HL-60/S4 (cell line): ENCODE results near the gene NTSR1.

Source experiments
- in situ Hi-C: fragments of 300-500 bp; cut with MboI; formaldehyde crosslinking; loops from 2 replicates; pipeline ENCODE4 v1.14.3; 2022; ENCODE audit warnings: low sequenced_read_pairs

NTSR1 gene

DNA sequence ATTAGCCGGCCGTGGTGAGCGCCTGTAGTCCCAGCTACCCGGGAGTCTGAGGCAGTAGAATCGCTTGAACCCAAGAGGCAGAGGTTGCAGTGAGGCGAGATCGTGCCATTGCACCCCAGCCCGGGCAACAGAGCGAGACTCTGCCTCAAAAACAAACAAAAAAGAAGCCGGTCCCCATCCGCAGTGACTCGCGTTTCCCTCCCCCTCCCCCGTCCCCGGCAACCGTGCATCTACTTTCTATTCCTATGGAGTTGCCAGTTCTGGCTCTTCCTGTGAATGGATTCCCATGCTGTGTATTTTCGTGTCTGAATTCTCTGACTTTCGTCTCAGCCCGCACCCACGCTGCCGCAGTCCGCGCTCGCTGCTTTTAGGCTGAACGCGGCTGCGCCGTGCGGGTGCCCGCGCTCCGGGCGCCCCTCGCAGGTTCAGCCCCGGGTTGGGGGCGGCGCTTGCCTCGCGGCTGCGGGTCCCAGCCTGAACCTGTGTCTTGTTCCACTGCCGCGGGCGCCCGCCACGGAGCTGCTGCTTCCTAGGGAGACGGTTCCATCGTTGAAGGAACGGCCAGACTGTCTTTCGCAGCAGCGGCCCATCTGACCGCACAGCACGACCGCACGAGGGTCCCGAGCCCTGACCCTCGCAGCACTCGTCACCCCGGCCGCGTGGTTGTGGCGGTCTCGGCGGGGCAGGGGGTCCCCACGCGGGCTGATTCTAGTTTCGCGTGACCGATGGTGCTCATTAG, 86.6 kb downstream of the NTSR1 start:
- in situ Hi-C loops: loop anchor here (10.0 to 25.0 kb wide), 3 partner anchors 308 to 490 kb away; partner anchors contain the start of genes ADRM1, CABLES2 and GATA5

DNA sequence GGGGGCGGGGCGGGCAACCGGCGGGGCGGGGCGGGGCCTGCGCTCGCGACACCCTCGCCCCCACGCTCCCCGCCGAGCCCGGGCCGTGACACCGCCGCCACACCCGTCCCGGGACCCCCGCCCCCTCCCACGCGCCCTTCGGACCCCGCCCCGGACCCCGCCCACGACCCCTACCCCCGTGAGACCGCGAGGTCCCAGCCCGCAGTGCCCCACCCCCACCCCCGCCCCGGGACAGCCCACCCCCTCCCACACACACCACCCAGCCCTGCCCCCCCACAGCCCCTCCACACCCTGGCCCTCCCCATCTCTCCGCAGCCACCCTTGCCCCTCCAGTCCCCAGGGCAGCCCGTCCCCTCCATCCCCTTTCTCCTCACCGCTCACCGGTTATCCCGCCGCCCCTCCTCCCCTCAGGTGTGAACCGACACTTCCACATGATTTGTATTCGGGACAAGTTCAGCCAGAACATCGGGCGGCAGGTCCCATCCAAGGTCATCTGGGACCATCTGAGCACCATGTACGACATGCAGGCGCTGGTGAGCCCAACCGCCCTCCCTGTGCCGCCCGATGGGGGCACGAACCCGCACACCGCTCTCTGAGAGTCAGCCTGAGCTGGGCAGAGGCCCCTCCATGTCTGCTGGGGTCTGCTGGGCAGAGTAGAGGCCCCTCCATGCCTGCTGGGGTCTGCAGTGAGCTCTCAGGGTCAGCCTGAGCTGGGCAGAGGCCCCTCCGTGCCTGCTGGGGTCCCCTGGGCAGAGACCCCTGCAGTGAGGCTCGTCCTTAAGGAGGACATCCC, 88.3 kb downstream of the NTSR1 start:
- in situ Hi-C loops: loop anchor here (10.0 to 25.0 kb wide), 3 partner anchors 310 to 492 kb away; partner anchors contain the start of genes ADRM1, CABLES2 and GATA5

DNA sequence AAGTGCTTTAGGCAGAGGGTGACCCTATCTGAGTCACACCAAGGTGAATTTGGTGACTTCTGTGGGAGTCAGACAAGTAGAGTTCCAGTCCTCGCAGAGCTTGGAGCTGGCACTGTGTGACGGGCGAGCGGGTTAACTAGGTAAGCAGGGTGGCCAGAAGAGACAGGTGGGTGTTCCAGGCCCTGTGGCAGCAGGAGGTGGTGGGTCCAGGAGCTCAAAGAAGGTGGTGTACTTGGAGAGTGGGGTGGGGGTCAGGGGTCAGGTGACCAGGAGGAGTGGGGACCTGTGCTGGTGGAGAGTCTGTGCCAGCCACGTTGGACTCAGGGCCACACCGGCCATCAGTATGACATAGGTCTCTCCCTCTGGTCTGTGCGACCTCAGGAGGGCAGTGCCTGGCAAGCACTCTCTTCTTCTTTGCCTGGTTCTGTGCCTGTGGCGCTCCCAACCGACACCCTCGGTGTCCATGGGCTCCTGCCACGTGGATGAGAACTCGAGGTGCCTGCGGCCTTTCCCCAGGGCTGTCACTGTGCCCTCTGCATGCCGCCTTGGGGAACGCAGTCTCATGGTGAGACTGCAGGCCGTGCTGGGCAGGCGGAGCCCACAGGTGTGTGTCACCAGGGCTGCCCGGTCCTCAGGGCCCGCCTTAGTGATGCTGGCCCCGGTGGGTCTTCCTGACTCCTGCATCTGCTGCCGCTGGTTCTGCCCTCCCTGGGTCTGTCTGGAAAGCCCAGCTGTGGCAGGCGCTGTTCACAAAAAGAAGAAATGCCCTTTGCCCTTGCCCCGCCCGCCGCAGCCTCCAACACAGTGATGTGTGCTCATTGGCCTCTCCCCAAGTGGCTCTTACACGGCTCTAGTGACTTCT, 89.3 kb downstream of the NTSR1 start:
- in situ Hi-C loops: loop anchor here (10.0 to 25.0 kb wide), 3 partner anchors 311 to 493 kb away; partner anchors contain the start of genes ADRM1, CABLES2 and GATA5

DNA sequence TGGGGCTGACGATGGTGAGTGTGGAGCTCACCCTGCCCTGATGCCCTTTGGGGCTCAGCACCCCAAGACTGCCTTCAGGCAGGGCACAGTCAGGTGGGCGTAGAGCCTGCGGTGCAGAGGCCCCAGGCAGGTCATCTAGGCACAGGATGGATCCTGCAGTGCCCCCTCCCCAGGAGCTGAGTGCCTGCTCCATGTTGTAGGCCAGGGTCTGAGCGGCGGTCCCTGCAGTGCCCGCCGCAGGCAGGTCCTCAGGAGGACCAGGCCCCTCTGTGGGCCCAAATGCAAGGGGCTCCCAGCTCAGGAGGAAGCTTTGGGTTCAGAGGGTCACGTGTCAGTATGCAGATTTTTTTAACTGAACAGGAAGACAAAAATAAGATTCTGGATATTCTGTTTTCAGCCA, 90.4 kb downstream of the NTSR1 start:
- in situ Hi-C loops: loop anchor here (10.0 to 25.0 kb wide), 3 partner anchors 312 to 494 kb away; partner anchors contain the start of genes ADRM1, CABLES2 and GATA5

DNA sequence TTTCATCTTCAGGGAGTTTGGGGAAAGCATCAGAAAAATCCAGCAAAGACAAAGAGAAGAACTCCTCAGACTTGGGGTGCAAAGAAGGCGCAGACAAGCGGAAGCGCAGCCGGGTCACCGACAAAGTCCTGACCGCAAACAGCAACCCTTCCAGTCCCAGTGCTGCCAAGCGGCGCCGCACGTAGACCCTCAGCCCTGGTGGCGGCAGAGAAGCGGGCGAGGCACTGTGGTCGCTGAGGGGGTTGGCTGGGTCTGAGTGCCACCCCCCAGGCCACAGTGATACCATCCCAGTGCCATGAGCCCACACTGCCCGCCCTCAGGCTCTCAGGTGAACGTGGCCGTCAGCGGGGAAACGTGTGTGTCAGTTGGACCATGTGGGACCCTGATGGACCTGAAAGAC, 90.8 kb downstream of the NTSR1 start:
- in situ Hi-C loops: loop anchor here (10.0 to 25.0 kb wide), 3 partner anchors 312 to 495 kb away; partner anchors contain the start of genes ADRM1, CABLES2 and GATA5

DNA sequence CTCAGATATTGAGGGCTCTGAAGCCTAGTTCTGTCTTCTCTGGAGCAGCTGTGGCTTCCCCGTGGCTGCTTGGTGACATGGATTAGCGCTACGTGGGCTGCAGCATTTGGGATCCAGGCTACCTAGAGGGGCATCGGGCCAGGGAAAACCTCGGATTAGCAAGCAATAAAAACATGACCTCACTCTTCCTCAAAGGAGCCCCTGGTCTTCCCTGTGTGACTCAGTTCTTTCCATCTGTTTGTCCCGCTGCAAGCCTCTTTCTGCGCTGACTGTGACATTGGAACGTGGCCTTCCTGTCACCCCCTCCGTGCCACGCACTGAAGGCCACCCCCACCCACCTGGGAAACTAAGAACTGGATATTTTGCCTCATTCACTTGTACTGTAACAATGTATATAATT, 91.2 kb downstream of the NTSR1 start:
- in situ Hi-C loops: loop anchor here (10.0 to 25.0 kb wide), 3 partner anchors 313 to 495 kb away; partner anchors contain the start of genes ADRM1, CABLES2 and GATA5

DNA sequence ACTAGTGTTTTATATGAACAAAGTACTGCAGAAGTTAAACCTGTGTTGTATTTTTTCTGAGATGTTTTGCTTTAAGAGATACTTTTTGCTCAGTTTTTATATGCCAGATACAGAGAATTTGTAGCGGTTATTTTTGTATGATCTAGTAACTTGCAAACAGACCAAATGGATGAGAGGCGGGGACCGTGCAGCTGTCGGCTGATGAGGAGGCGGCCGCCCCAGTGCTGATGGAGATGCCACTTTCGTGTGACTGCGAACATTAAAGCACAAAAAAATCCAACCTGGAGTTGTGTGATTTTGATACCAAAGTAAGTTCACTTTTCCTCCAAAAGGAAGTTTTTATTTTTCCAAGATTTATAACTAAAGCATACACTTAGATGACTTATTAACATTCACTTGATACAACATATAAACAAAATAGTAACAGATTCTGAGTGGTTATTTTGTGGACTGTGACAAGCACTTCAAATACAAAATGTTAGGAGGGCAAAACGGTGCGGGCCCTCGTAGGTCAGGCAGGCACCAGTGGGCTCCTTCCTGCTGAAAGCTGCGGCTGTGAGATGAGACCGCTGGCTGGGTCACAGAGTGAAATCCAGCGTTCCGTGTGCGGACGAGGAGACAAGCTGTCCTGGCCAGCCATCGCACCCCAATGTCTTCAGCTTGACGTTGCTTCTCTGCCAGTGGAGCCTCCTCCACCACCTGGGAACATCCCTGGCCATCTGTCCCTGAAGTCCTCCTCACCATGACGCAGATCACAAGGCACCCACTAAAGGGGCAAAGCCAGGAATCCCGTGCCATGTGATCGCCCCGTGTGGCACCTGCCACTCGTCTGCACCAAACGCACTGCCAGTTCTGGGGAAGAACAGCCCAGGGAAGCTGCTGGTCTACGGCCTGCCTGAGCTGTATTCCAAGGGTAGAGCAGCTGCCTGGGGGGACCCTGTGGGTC, 92.0 kb downstream of the NTSR1 start:
- in situ Hi-C loops: no loop called here

DNA sequence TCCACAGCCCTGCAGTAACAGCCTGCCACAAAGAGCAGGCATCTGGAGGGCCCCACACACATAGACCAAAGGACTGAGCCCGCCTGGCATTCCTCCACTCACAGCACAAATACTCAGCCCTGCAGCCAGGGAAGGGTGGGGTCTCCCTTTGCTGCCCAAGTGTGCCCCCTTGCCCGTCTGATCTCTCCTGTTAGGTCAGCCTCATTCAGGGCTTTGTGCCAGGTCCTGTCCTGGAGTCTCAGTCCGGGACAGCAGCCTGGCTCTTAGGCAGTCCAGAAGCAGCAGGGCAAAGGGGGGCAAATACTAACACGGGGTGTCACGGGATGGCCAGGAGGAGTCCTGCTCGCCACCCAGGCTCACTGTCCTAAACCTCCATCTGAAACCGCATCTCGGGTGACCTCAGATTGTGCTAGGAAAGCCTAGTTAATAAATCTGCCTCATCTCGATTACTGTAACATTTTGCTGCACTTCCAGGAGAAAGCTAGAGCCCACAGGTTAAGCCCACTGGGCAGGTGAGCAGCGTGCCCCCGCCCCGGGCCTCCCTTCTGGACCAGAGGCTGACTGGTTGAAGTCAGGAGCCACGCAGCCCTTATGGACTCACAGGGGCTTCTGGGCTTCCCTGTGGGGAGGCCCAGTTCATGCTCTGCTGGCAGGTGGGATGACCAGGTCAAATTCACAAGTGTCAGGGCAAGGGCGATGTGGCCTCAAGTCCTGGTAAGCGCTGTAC, 92.8 kb downstream of the NTSR1 start:
- in situ Hi-C loops: no loop called here

DNA sequence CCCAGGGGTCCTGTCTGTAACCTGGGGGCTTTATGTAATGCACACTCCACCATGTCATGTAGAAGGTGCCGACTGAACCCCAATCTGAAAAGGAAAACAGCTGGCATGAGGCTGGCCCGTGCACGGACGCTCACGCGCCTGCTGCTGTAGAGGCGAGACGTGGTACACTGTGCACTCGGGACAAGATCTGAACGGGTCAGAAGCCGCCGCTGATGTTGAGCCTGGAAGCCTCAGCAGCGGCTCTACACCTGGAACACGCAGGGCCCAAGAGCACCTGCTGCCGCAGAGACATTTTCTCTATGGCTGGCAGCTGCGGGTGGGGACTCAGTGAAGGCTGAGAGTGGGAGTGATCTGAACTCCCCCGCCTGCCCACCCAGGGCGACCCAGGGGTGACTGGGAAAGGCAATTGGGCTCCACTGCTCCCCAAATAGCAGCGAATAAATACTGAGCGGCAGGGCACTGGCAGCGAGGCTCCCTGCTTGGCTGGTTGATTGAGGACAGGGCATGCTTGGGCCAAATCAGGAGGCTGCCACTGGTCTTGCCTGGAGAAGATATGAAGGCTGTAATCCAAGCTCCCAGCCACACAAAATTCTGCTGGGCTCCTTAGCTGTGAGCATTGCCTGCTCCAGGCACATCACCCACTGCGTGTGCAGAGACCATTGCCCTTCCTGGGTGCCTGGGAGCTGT, 93.5 kb downstream of the NTSR1 start:
- in situ Hi-C loops: no loop called here

DNA sequence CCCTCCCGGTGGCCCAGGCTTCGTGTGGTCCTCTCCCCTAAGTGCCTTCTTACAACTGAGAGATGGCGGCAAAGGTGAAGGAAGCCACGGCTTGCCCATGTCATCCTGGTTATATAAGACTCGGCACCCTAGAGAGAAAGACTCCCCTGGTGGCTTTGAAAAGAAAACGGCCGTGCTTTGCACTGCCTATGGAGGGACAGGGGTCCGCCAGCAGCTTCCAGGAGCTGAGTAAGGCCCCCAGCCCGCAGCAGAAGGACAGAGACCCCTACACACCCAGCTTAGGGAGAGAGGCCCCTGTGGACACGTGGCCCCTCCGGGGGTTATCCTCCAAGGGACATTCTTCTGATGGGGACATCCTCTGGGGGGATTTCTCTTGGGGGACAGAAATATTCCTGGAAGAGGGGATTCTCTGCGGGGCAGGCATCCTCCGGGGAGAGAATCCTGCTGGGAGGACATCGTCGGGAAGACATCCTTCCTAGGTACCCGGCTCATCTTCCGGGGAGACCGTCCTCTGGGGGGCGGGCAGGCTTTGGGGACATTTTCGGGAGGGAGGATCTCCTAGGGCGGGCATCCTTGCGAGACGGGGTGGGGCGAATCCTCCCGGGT, 95.5 kb downstream of the NTSR1 start:
- in situ Hi-C loops: no loop called here

DNA sequence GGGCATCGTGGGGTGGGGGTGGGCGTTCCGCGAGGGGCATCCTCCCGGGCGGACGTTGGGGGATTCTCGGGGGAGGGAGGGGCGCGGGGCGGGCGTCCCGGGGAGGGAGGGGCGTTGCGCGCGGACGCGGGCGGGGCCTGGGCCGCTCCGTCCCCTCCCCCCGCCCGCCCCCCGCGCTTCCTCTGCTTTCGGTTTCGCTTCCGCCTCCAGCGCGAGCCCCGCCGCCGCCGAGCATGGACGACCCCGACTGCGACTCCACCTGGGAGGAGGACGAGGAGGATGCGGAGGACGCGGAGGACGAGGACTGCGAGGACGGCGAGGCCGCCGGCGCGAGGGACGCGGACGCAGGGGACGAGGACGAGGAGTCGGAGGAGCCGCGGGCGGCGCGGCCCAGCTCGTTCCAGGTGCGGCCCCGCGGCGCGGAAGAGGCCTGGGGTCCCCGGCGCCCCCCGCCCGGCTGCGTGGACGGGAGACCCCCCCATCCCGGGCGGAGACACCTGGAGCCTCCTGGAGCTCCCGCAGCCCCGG, 96.1 kb downstream of the NTSR1 start, which contains the start of gene OGFR:
Gene OGFR (plus strand): TSS at position 209 of the 528 bp plus-strand sequence. CDS start 25 bp downstream, at position 234.
- in situ Hi-C loops: no loop called here

DNA sequence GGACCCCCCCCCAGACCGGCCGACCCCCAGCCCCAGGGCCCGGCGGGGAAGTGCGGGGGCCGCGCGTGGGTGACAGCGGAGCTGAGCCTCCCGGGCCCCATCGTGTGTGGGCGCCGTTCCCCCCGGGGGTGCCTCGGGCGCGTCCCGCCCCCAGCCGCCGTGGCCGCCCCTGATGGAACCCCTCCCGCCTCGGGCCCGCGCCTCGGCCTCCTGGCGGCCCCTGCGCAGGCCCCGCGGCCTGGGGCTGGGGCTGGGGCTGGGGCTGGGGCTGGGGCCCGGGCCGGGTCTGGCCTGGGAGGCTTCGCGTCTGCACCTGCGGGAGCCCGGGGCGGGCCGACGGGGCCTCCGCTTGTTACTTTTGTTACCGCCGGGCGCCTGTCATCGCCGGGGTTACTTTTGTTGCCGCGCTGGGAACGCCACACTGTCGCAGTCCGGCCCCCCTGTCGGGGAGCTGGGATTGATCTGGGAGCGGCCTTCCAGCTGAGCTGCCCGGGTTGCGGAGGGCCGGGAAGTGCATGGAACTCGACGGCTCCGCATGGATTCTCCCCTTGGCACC, 96.6 kb downstream of the NTSR1 start:
- in situ Hi-C loops: no loop called here

DNA sequence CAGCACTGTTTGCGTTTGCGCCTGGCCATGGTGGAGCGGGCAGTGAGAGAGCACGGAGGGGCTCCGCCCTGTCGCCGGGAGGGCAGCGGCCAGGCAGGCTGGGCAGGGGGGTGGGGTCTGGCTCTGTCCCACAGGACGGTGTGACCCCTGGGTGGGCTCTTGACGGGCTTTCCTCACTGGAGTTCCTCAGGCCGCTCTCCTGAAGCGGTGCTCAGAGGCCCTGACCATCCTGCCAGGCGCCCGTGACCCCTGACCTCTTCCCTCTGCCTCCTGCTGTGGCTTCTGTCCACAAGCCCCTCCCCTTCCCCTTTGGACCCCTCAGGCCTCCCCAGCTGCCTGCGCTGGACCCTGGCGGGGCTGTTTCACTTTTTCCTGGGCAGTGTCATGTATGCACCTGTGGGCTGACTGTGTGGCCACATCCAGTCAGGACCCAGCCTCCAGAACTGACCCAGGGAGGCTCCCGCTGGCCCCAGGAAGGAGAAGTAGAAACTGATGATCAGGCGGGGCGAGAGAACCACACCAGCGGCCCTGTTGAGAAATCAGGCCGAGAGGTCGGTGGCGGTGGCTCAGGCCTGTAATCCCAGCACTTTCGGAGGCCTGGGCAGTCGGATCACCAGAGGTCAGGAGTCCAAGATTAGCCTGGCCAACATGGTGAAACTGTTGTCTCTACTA, 97.2 kb downstream of the NTSR1 start:
- in situ Hi-C loops: no loop called here

DNA sequence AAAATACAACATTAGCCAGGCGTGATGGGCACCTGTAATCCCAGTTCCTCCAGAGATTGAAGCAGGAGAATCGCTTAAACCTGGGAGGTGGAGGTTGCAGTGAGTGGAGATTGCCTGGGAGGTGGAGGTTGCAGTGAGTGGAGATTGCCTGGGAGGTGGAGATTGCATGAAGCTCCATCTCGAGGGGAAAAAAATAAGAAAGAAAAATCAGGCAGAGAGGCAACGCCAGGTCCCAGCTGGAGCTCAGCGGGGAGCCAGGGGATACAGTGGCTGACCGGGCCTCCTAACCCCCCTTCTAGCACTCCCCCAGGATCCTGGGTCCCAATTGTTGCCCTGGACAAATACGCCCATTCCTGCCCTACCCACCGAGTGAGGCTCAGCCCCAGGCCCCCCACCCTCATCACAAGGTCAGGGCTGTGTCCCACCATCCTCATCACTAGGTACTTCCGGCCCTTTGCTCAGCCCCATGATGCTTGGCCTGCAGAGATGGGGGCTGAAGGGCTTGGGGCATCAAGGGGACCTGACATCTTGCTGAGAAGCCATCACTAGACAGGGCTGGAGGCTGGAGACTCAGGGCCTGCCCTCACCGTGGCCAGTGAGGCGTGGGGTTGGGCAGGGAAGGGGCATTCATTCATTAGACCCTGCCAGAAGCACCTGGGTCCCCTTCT, 97.9 kb downstream of the NTSR1 start:
- in situ Hi-C loops: no loop called here

DNA sequence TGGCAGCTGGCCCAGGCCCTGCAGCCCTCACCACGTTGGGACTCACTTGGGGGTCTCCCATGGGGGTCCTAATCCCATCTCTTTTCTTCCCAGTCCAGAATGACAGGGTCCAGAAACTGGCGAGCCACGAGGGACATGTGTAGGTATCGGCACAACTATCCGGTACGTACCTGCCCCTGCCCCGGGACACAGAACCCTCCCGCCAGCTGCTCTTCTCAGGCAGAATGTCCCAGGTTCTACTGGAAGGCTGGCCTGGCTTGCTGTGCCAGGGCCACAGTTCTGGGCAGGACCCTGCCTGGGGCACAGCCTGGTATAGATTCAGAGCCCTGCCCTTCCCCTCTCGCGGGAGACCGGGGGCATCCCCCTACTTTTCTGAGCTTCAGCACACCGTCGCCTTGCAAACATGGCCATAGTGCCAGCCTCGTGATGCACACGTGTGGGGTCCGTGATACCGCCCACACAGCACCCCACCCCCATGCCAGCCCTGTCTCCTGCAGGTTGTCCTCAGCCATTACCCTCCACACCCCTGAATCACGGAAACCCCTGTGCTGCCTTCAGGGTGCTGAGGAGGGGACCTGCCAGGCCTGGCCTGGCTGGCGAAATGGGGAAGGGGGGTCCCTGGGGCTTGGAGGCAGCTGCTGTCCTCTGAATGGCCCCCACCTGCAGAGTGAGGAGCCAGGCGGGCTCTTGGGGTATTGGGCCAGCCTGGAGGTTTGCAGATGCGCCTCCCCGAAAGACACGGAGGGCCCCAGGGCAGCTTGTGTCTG, 99.0 kb downstream of the NTSR1 start:
- in situ Hi-C loops: no loop called here
